K562 (cell line): ENCODE results near the gene CHN2. TPM values are rescaled to one million over a fixed set of nuclear protein-coding genes. Genes with fewer than 3 reads are reported as not detected.

Experiments used
- ATAC-seq: fragments of 200-7000 bp; cut with Tn5 transposase; 3 replicates; pipeline ENCODE4 v1.9.1; 2020; ENCODE audit warnings: moderate library complexity
- BruUV-seq: library from RNA; stranded (reverse); fragments of 400-500 nt; replicated peaks from 2 replicates; lab custom pipeline; 2021; lab: Mats Ljungman, UMichigan
- CTCF ChIA-PET: fragments of 300-600 bp; formaldehyde crosslinking; extraction: SDS; loops from one replicate; lab custom pipeline; 2021; ENCODE audit warnings: low intra/inter-chr PET ratio; lab: Yijun Ruan, JAX
- POLR2A ChIA-PET: fragments of 300-600, 350-650 bp; sonication (Branson Sonifier 250); formaldehyde crosslinking; extraction: SDS; loops from one replicate; lab custom pipeline; 2021; ENCODE audit warnings: antibody characterized with exemption, inconsistent platforms; lab: Yijun Ruan, JAX
- DNase-seq, 4 experiments: peaks; one replicate each; pipeline versions ENCODE4 v3.0.0 to v3.0.0-alpha.2; 2011 to 2018; ENCODE audit warnings: low spot score in 3 of 4, mixed read lengths in 3 of 4; ENCODE audit errors: extremely low read depth in 1 of 4
- FAIRE-seq: peaks from 2 replicates; lab custom pipeline; 2011; peaks lifted over from hg19 to GRCh38; lab: Jason Lieb, UNC
- H2AFZ ChIP-seq: 2 replicates; pipeline ENCODE4 v1.6.0; 2011; ENCODE audit warnings: low read depth, low read length, control low read depth, inconsistent platforms
- H3K27ac ChIP-seq: fragments of 200-600 bp; 3 replicates; pipeline ENCODE4 v1.8.0; 2011; ENCODE audit warnings: low read depth, mild to moderate bottlenecking, control low read depth, inconsistent platforms, low read length, moderate library complexity, mixed read lengths; ENCODE audit errors: extremely low read depth
- H3K27me3 ChIP-seq, 2 experiments: fragments of 300-600 bp in 1 of 2; 2 replicates in 1 of 2; 3 replicates in 1 of 2; pipeline versions ENCODE4 v1.6.0 to v1.8.0; 2011; ENCODE audit warnings: inconsistent platforms in 2 of 2, low read length in 2 of 2, mild to moderate bottlenecking in 1 of 2, mixed read lengths in 1 of 2, moderate library complexity in 1 of 2; ENCODE audit not compliant: control insufficient read depth in 2 of 2, insufficient read depth in 2 of 2
- H3K36me3 ChIP-seq: fragments of 300-600 bp; 3 replicates; pipeline ENCODE4 v1.8.0; 2011; ENCODE audit warnings: mild to moderate bottlenecking, low read length, inconsistent platforms; ENCODE audit not compliant: control insufficient read depth, insufficient read depth
- H3K4me1 ChIP-seq, 2 experiments: fragments of 200-600 bp in 1 of 2; replicated peaks in 1 of 2; 2 replicates in 1 of 2; 3 replicates in 1 of 2; pipeline versions ENCODE4 v1.5.1 to v1.8.0; 2011; ENCODE audit warnings: inconsistent platforms in 2 of 2, low read length in 2 of 2, mild to moderate bottlenecking in 1 of 2, mixed read lengths in 1 of 2, moderate library complexity in 1 of 2; ENCODE audit not compliant: control insufficient read depth in 2 of 2, insufficient read depth in 2 of 2
- H3K4me2 ChIP-seq: 2 replicates; pipeline ENCODE4 v1.6.1; 2011; ENCODE audit warnings: low read length, control low read depth, inconsistent platforms, mixed read lengths; ENCODE audit not compliant: insufficient read depth
- H3K4me3 ChIP-seq: fragments of 200-600 bp; sonication (generic), shearing (Covaris generic); 2 replicates; pipeline ENCODE4 v1.5.1; 2016; ENCODE audit warnings: control low read depth, inconsistent platforms
- H3K79me2 ChIP-seq: fragments of 200-600 bp; 3 replicates; pipeline ENCODE4 v1.8.0; 2011; ENCODE audit warnings: low read length, inconsistent platforms; ENCODE audit not compliant: control insufficient read depth, insufficient read depth
- H3K9ac ChIP-seq, 2 experiments: 2 replicates each; pipeline versions ENCODE4 v1.6.0 to v1.6.1; 2011; ENCODE audit warnings: low read depth in 2 of 2, low read length in 2 of 2, control low read depth in 1 of 2, inconsistent platforms in 1 of 2, mild to moderate bottlenecking in 1 of 2, mixed read lengths in 1 of 2; ENCODE audit not compliant: insufficient read depth in 1 of 2
- H3K9me1 ChIP-seq: one replicate; pipeline ENCODE4 v1.6.0; 2011; ENCODE audit warnings: inconsistent platforms, mild to moderate bottlenecking, low read length, moderate library complexity; ENCODE audit not compliant: control insufficient read depth, insufficient read depth
- H3K9me3 ChIP-seq: replicated peaks from 2 replicates; pipeline ENCODE4 v1.5.1; 2011; ENCODE audit warnings: low read depth, low read length, inconsistent platforms; ENCODE audit not compliant: control insufficient read depth, insufficient read depth
- H4K20me1 ChIP-seq: replicated peaks from 2 replicates; pipeline ENCODE4 v1.6.1; 2011; ENCODE audit warnings: low read length, inconsistent platforms, mixed read lengths; ENCODE audit not compliant: control insufficient read depth, insufficient read depth
- NUFIP1 ChIP-seq: fragments of 450-650 bp; IDR thresholded peaks from 2 replicates; pipeline ENCODE4 v1.6.1; 2018; ENCODE audit not compliant: partially characterized antibody
- SLC30A9 ChIP-seq: fragments of 250-450 bp; sonication (Bioruptor Pico); IDR thresholded peaks from 2 replicates; pipeline ENCODE4 v1.8.0; 2022; ENCODE audit warnings: mild to moderate bottlenecking, moderate library complexity
- ZFP30 ChIP-seq: fragments of 250-450 bp; sonication (Bioruptor Pico); IDR thresholded peaks from 2 replicates; pipeline ENCODE4 v1.8.0; 2022; ENCODE audit warnings: moderate library complexity, mild to moderate bottlenecking, inconsistent platforms, borderline replicate concordance
- ZNF133 ChIP-seq: fragments of 250-450 bp; sonication (Bioruptor Pico); IDR thresholded peaks from 2 replicates; pipeline ENCODE4 v1.4.0; 2020; ENCODE audit warnings: mild to moderate bottlenecking
- ZNF347 ChIP-seq: fragments of 450-650 bp; formaldehyde crosslinking; IDR thresholded peaks from 2 replicates; pipeline ENCODE4 v1.4.0; 2020; ENCODE audit warnings: low read depth, mild to moderate bottlenecking, moderate library complexity
- ZNF431 ChIP-seq: sonication (generic); formaldehyde crosslinking; IDR thresholded peaks from 2 replicates; pipeline ENCODE4 v1.8.0; 2022; ENCODE audit warnings: mild to moderate bottlenecking, missing genetic modification reagents
- WGBS: fragments of 100-300 bp; shearing (Covaris generic); methylation state at CpG from one replicate; pipeline ENCODE4 v1.1.6; 2016; ENCODE audit warnings: low coverage, mixed read lengths; ENCODE audit not compliant: insufficient coverage; ENCODE audit errors: missing lambda C conversion rate; 5-methylcytosine and 5-hydroxymethylcytosine counted together
- in situ Hi-C: fragments of 300-500 bp; cut with MboI; formaldehyde crosslinking; loops from 4 replicates; pipeline ENCODE4 v1.15.0; 2018; ENCODE audit warnings: inconsistent platforms, mixed read lengths
- intact Hi-C: fragments of 100-400 bp; cut with micrococcal nuclease; formaldehyde crosslinking; loops from 2 replicates; pipeline ENCODE4 v1.14.2; 2022
- polyA plus RNA-seq, 8 experiments: library from polyadenylated mRNA; depleted of rRNA in 4 of 8; stranded (reverse) in 5 of 8; unstranded in 3 of 8; fragments of >200 nt; fragmentation: Nextera tagmentation in 2 of 8; fragmentation: Illumina TruSeq in 1 of 8; extraction: Ambion mirVana in 2 of 8; extraction: Trizol in 1 of 8; gene quantifications; 2 replicates each; pipeline versions ENCODE4 v1.2.1 to v1.2.3, GENCODE V29; 2011 to 2014; ENCODE audit warnings: inconsistent platforms in 1 of 8, missing spikeins in 1 of 8
- total RNA-seq, 7 experiments: library from RNA; depleted of rRNA in 6 of 7; stranded (reverse); fragments of >200 nt in 6 of 7; fragmentation: Illumina TruSeq in 2 of 7; extraction: Trizol in 2 of 7; gene quantifications; 2 replicates each; pipeline versions ENCODE4 v1.2.1 to v1.2.3, GENCODE V29; 2011 to 2021; ENCODE audit warnings: low replicate concordance in 1 of 7
- TF ChIP-seq, protein P1 (sequence below), 2 experiments: fragments of 450-650 bp; formaldehyde crosslinking in 1 of 2; IDR thresholded peaks; 2 replicates each; pipeline versions ENCODE4 v1.4.0 to v1.6.1; 2014 to 2020; ENCODE audit warnings: mild to moderate bottlenecking in 2 of 2, borderline replicate concordance in 1 of 2, low read depth in 1 of 2
- TF ChIP-seq, protein P2 (sequence below): fragments of 250-450 bp; sonication (Bioruptor Pico); IDR thresholded peaks from 2 replicates; pipeline ENCODE4 v1.4.0; 2020; ENCODE audit warnings: mild to moderate bottlenecking, moderate library complexity

The CHN2 gene
- total and polyA plus RNA-seq, 9 of the 15 experiments (the other 6 are each of a cell fraction or from before 2014, with no cell fraction given): 0.12 to 2.1 (median 0.31) TPM; not detected in 1

DNA sequence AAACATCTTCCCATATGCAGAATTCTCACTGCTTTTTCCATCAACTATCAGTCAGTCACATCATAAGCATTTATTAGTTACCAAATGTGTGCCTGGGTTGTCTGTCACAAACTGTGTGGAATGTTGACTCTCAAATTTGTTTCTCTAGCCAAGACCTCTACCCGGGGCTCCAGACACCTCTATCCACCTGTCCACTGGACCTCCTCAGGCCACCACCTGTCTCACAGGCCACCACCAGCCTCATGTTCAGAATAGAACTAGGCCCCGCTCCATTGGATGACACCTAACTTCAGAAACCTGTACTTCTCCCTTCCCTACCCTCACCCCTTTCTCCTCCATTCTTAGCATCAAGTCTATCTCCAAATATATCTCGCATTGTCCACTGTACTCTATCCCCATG, 176.9 kb downstream of the CHN2 start:
- H3K27me3 ChIP-seq: 0 out of 5 replicates have a peak, but pooled peaks cover 0 to 4% of the 10 kb centered on the region in 2 experiments
- no peak for DNase-seq
- intact Hi-C loops (no loop called here), in situ Hi-C loops (no loop called here)
- WGBS: 0% methylated on average over 3 of the region's 3 CpGs
- no peak for FAIRE-seq
- H3K9me1 ChIP-seq: no peaks in the 10 kb centered on the region
- no TSS peak for BruUV-seq
- no peak overlapping the region for H3K4me3 ChIP-seq
- H3K27ac ChIP-seq: no peak overlapping the region
- no peaks in the 10 kb centered on the region for H3K4me1 ChIP-seq
- H3K9me3 ChIP-seq: no peaks in the 10 kb centered on the region
- no peak overlapping the region for H3K9ac ChIP-seq
- TF ChIP-seq, protein P1, sequence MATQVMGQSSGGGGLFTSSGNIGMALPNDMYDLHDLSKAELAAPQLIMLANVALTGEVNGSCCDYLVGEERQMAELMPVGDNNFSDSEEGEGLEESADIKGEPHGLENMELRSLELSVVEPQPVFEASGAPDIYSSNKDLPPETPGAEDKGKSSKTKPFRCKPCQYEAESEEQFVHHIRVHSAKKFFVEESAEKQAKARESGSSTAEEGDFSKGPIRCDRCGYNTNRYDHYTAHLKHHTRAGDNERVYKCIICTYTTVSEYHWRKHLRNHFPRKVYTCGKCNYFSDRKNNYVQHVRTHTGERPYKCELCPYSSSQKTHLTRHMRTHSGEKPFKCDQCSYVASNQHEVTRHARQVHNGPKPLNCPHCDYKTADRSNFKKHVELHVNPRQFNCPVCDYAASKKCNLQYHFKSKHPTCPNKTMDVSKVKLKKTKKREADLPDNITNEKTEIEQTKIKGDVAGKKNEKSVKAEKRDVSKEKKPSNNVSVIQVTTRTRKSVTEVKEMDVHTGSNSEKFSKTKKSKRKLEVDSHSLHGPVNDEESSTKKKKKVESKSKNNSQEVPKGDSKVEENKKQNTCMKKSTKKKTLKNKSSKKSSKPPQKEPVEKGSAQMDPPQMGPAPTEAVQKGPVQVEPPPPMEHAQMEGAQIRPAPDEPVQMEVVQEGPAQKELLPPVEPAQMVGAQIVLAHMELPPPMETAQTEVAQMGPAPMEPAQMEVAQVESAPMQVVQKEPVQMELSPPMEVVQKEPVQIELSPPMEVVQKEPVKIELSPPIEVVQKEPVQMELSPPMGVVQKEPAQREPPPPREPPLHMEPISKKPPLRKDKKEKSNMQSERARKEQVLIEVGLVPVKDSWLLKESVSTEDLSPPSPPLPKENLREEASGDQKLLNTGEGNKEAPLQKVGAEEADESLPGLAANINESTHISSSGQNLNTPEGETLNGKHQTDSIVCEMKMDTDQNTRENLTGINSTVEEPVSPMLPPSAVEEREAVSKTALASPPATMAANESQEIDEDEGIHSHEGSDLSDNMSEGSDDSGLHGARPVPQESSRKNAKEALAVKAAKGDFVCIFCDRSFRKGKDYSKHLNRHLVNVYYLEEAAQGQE (IDR thresholded peaks at IDR 0.05; ENCODE audit: borderline replicate concordance): no peak
- TF ChIP-seq, protein P1 (CRISPR knock-in tag; IDR thresholded peaks at IDR 0.05; ENCODE audit: low read depth): no peak
- TF ChIP-seq ZNF133 (CRISPR knock-in tag): no peak
- TF ChIP-seq, protein P2, sequence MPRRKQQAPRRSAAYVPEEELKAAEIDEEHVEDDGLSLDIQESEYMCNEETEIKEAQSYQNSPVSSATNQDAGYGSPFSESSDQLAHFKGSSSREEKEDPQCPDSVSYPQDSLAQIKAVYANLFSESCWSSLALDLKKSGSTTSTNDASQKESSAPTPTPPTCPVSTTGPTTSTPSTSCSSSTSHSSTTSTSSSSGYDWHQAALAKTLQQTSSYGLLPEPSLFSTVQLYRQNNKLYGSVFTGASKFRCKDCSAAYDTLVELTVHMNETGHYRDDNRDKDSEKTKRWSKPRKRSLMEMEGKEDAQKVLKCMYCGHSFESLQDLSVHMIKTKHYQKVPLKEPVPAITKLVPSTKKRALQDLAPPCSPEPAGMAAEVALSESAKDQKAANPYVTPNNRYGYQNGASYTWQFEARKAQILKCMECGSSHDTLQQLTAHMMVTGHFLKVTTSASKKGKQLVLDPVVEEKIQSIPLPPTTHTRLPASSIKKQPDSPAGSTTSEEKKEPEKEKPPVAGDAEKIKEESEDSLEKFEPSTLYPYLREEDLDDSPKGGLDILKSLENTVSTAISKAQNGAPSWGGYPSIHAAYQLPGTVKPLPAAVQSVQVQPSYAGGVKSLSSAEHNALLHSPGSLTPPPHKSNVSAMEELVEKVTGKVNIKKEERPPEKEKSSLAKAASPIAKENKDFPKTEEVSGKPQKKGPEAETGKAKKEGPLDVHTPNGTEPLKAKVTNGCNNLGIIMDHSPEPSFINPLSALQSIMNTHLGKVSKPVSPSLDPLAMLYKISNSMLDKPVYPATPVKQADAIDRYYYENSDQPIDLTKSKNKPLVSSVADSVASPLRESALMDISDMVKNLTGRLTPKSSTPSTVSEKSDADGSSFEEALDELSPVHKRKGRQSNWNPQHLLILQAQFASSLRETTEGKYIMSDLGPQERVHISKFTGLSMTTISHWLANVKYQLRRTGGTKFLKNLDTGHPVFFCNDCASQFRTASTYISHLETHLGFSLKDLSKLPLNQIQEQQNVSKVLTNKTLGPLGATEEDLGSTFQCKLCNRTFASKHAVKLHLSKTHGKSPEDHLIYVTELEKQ (CRISPR knock-in tag): no peak
- TF ChIP-seq ZNF347: no peak
- no peak for TF ChIP-seq ZFP30 (CRISPR knock-in tag)
- TF ChIP-seq ZNF431 (CRISPR knock-in tag): no peak
- no peak for TF ChIP-seq SLC30A9 (CRISPR knock-in tag)
- no peak for TF ChIP-seq NUFIP1
- H3K79me2 ChIP-seq: no peaks in the 10 kb centered on the region
- POLR2A ChIA-PET: no interaction called here
- H2AFZ ChIP-seq: no peak overlapping the region
- no peaks in the 10 kb centered on the region for H4K20me1 ChIP-seq
- H3K4me2 ChIP-seq: no peak overlapping the region
- CTCF ChIA-PET: no interaction called here
- ATAC-seq: no peak
- no peaks in the 10 kb centered on the region for H3K36me3 ChIP-seq
